Peyer's patch (tissue), 4 donors: ENCODE data around the gene CIPC.

Experiments
- CTCF ChIP-seq, 6 experiments: fragments of 450-650 bp in 4 of 6; fragments of 200-600 bp in 2 of 6; sonication (generic) in 1 of 6; IDR thresholded peaks; one replicate each; pipeline ENCODE4 v1.5.1; 2017 to 2019; ENCODE audit warnings: antibody characterized with exemption in 6 of 6, mild to moderate bottlenecking in 3 of 6, moderate library complexity in 1 of 6
- POLR2A ChIP-seq, 2 donors: fragments of 450-650 bp; IDR thresholded peaks; one replicate each; pipeline ENCODE4 v1.5.1; 2017; ENCODE audit warnings: antibody characterized with exemption in 2 of 2, mild to moderate bottlenecking in 2 of 2, moderate library complexity in 2 of 2

GRCh38 chr14:77061630-77062257, 36.3 kb upstream of the CIPC start:
- no peak for TF ChIP-seq CTCF (IDR thresholded peaks at IDR 0.05)
- no peak for TF ChIP-seq POLR2A (IDR thresholded peaks at IDR 0.05)
